ENCODE results near the gene RINL.

The RINL gene

GRCh38 chr19:38912600-38913514 lies 34.8 kb upstream of the RINL start:
- ATAC-seq (replicated peaks) (no peak), DNase-seq (no peak)
- H3K4me1 Mint-ChIP-seq (ENCODE audit: low read depth in 2 of 2): peaks cover 0 to 3% of the 10 kb centered on the region in 2 donors
- H3K36me3 Mint-ChIP-seq (ENCODE audit: insufficient read depth): peaks cover 15% of the 10 kb centered on the region
- H3K9me3 Mint-ChIP-seq: no peaks in the 10 kb centered on the region
- H3K4me3 Mint-ChIP-seq: no peak overlapping the region
- no peaks in the 10 kb centered on the region for H3K27me3 Mint-ChIP-seq
- H3K27ac Mint-ChIP-seq: peak overlapping the region; percentile 11 to 16

- ATAC-seq (replicated peaks) (no peak), DNase-seq (no peak)
- H3K36me3 Mint-ChIP-seq (ENCODE audit: insufficient read depth): peaks cover 28% of the 10 kb centered on the region
- H3K27ac Mint-ChIP-seq: no peak overlapping the region
- peaks cover 0 to 3% of the 10 kb centered on the region in 2 donors for H3K4me1 Mint-ChIP-seq (ENCODE audit: low read depth in 2 of 2)
- H3K4me3 Mint-ChIP-seq: no peak overlapping the region
- H3K9me3 Mint-ChIP-seq: no peaks in the 10 kb centered on the region
- H3K27me3 Mint-ChIP-seq: no peaks in the 10 kb centered on the region
Observed at GRCh38 chr19:38911388-38912001, 33.4 kb upstream of the RINL start.

- Mint-ChIP-seq H3K9me3 (no peaks in the 10 kb centered on the region), H3K27ac (peak overlapping the region in 1 of 2 donors; percentile 30), H3K4me1 (ENCODE audit: low read depth in 2 of 2) (peaks cover 0 to 3% of the 10 kb centered on the region in 2 donors), H3K27me3 (no peaks in the 10 kb centered on the region), H3K36me3 (ENCODE audit: insufficient read depth) (peaks cover 38% of the 10 kb centered on the region), H3K4me3 (no peak overlapping the region)
- ATAC-seq (replicated peaks) (no peak), DNase-seq (no peak)
Observed at GRCh38 chr19:38910488-38910887, 32.4 kb upstream of the RINL start.

- H3K27me3 Mint-ChIP-seq: no peaks in the 10 kb centered on the region
- H3K36me3 Mint-ChIP-seq (ENCODE audit: insufficient read depth): peaks cover 50% of the 10 kb centered on the region
- ATAC-seq (replicated peaks) (peak; percentile 39), DNase-seq (no peak)
- H3K9me3 Mint-ChIP-seq: no peaks in the 10 kb centered on the region
- peaks cover 6 to 8% of the 10 kb centered on the region in 2 donors for H3K4me1 Mint-ChIP-seq (ENCODE audit: low read depth in 2 of 2)
- no peak overlapping the region for H3K4me3 Mint-ChIP-seq
- H3K27ac Mint-ChIP-seq: peak overlapping the region in 1 of 2 donors; percentile 60
Observed at GRCh38 chr19:38908911-38909310, 30.8 kb upstream of the RINL start.

GRCh38 chr19:38907670-38908069 lies 29.6 kb upstream of the RINL start:
- Mint-ChIP-seq H3K4me3 (peak overlapping the region in 1 of 2 donors; percentile 27), H3K4me1 (ENCODE audit: low read depth in 2 of 2) (peaks cover 10% of the 10 kb centered on the region in 2 donors), H3K36me3 (ENCODE audit: insufficient read depth) (peaks cover 54% of the 10 kb centered on the region), H3K9me3 (no peaks in the 10 kb centered on the region), H3K27ac (peak overlapping the region; percentile 23 to 60), H3K27me3 (no peaks in the 10 kb centered on the region)
- ATAC-seq (replicated peaks) (no peak), DNase-seq (no peak)

- peak overlapping the region; percentile 23 to 60 for H3K27ac Mint-ChIP-seq
- H3K9me3 Mint-ChIP-seq: no peaks in the 10 kb centered on the region
- no peak for ATAC-seq (replicated peaks)
- H3K27me3 Mint-ChIP-seq: no peaks in the 10 kb centered on the region
- peaks cover 10% of the 10 kb centered on the region in 2 donors for H3K4me1 Mint-ChIP-seq (ENCODE audit: low read depth in 2 of 2)
- no peak overlapping the region for H3K4me3 Mint-ChIP-seq
- DNase-seq: no peak
- H3K36me3 Mint-ChIP-seq (ENCODE audit: insufficient read depth): peaks cover 54% of the 10 kb centered on the region
Observed at GRCh38 chr19:38907227-38907626, 29.2 kb upstream of the RINL start.

GRCh38 chr19:38905620-38906019 lies 27.5 kb upstream of the RINL start:
- no peak for DNase-seq
- H3K27ac Mint-ChIP-seq: no peak overlapping the region
- H3K36me3 Mint-ChIP-seq (ENCODE audit: insufficient read depth): peaks cover 54% of the 10 kb centered on the region
- no peaks in the 10 kb centered on the region for H3K27me3 Mint-ChIP-seq
- peak overlapping the region in 1 of 2 donors; percentile 45 for H3K4me3 Mint-ChIP-seq
- peaks cover 14% of the 10 kb centered on the region in 2 donors for H3K4me1 Mint-ChIP-seq (ENCODE audit: low read depth in 2 of 2)
- ATAC-seq (replicated peaks): no peak
- no peaks in the 10 kb centered on the region for H3K9me3 Mint-ChIP-seq

- no peak for DNase-seq
- Mint-ChIP-seq H3K9me3 (no peaks in the 10 kb centered on the region), H3K27ac (no peak overlapping the region), H3K27me3 (no peaks in the 10 kb centered on the region), H3K36me3 (ENCODE audit: insufficient read depth) (peaks cover 57% of the 10 kb centered on the region), H3K4me1 (ENCODE audit: low read depth in 2 of 2) (peaks cover 18% of the 10 kb centered on the region in 2 donors), H3K4me3 (peak overlapping the region in 1 of 2 donors; percentile 45)
- ATAC-seq (replicated peaks): no peak
Observed at GRCh38 chr19:38904581-38905539, 26.8 kb upstream of the RINL start.

- Mint-ChIP-seq H3K4me1 (ENCODE audit: low read depth in 2 of 2) (peaks cover 32 to 39% of the 10 kb centered on the region in 2 donors), H3K4me3 (peak overlapping the region; percentile 62 to 91), H3K36me3 (ENCODE audit: insufficient read depth) (peaks cover 45% of the 10 kb centered on the region), H3K27ac (peak overlapping the region in 1 of 2 donors; percentile 100), H3K27me3 (no peaks in the 10 kb centered on the region), H3K9me3 (no peaks in the 10 kb centered on the region)
- DNase-seq (no peak), ATAC-seq (replicated peaks) (no peak)
Observed at GRCh38 chr19:38901683-38902082, 23.6 kb upstream of the RINL start.

GRCh38 chr19:38900743-38901190 lies 22.7 kb upstream of the RINL start:
- no peak for DNase-seq
- Mint-ChIP-seq H3K27me3 (no peaks in the 10 kb centered on the region), H3K4me1 (ENCODE audit: low read depth in 2 of 2) (peaks cover 33 to 41% of the 10 kb centered on the region in 2 donors), H3K9me3 (no peaks in the 10 kb centered on the region), H3K27ac (peak overlapping the region; percentile 99 to 100), H3K36me3 (ENCODE audit: insufficient read depth) (peaks cover 36% of the 10 kb centered on the region), H3K4me3 (peak overlapping the region; percentile 91 to 96)
- no peak for ATAC-seq (replicated peaks)

- Mint-ChIP-seq H3K4me3 (peak overlapping the region; percentile 91 to 96), H3K4me1 (ENCODE audit: low read depth in 2 of 2) (peaks cover 36 to 42% of the 10 kb centered on the region in 2 donors), H3K27ac (peak overlapping the region; percentile 99 to 100), H3K27me3 (no peaks in the 10 kb centered on the region), H3K36me3 (ENCODE audit: insufficient read depth) (peaks cover 32% of the 10 kb centered on the region), H3K9me3 (no peaks in the 10 kb centered on the region)
- ATAC-seq (replicated peaks) (no peak), DNase-seq (no peak)
Observed at GRCh38 chr19:38900202-38900629, 22.1 kb upstream of the RINL start.

- H3K27me3 Mint-ChIP-seq: no peaks in the 10 kb centered on the region
- peaks cover 39 to 44% of the 10 kb centered on the region in 2 donors for H3K4me1 Mint-ChIP-seq (ENCODE audit: low read depth in 2 of 2)
- H3K36me3 Mint-ChIP-seq (ENCODE audit: insufficient read depth): peaks cover 30% of the 10 kb centered on the region
- peak; percentile 82 for ATAC-seq (replicated peaks)
- H3K27ac Mint-ChIP-seq: peak within 1 kb of the TSS; percentile 99 to 100
- peak; percentile 97 to 99 (median 98) for DNase-seq
- H3K9me3 Mint-ChIP-seq: no peaks in the 10 kb centered on the region
- H3K4me3 Mint-ChIP-seq: peak within 1 kb of the TSS; percentile 91 to 96
Observed at GRCh38 chr19:38899447-38900201, 21.5 kb upstream of the RINL start, which contains the start of the genes NFKBIB and SIRT2. NFKBIB (plus strand) TSS chr19:38899969; CDS start chr19:38900033, 64 bp downstream. SIRT2 (minus strand) TSS chr19:38899618; CDS start chr19:38899521, 97 bp downstream.
